CD14-positive monocyte (primary cell): ENCODE data around the gene UBR3. TPM values are rescaled to one million over a fixed set of nuclear protein-coding genes. Genes with fewer than 3 reads are reported as not detected.
"Not testable (repeated sequence)": the region's sequence is repeated elsewhere in the genome, so short reads cannot be mapped to it uniquely, and the experiment has no call there.

Source experiments
- DNase-seq, 3 donors: peaks; one replicate each; pipeline ENCODE4 v3.0.0-alpha.2; 2011 to 2022
- H2AFZ ChIP-seq: 2 replicates; pipeline ENCODE4 v1.6.0; 2012; ENCODE audit warnings: mild to moderate bottlenecking, low read depth, low read length, inconsistent platforms; ENCODE audit not compliant: insufficient read depth, poor library complexity, severe bottlenecking
- H3K27ac ChIP-seq, 2 donors: 1 replicate in 1 of 2; 2 replicates in 1 of 2; pipeline ENCODE4 v1.5.1; 2012 to 2013; ENCODE audit warnings: low read length in 2 of 2, control low read depth in 1 of 2, inconsistent platforms in 1 of 2, low read depth in 1 of 2, mild to moderate bottlenecking in 1 of 2
- H3K27me3 ChIP-seq, 2 donors: one replicate each; pipeline versions ENCODE4 v1.6.0 to v1.6.1; 2011 to 2013; ENCODE audit warnings: low read length in 2 of 2; ENCODE audit not compliant: control insufficient read depth in 2 of 2, insufficient read depth in 2 of 2
- H3K36me3 ChIP-seq, 2 donors: replicated peaks in 1 of 2; 1 replicate in 1 of 2; 2 replicates in 1 of 2; pipeline versions ENCODE4 v1.5.1 to v1.6.1; 2012 to 2013; ENCODE audit warnings: low read length in 2 of 2, control low read depth in 1 of 2, inconsistent platforms in 1 of 2, mild to moderate bottlenecking in 1 of 2; ENCODE audit not compliant: insufficient read depth in 2 of 2, control insufficient read depth in 1 of 2
- H3K4me1 ChIP-seq, 2 donors: 1 replicate in 1 of 2; 2 replicates in 1 of 2; pipeline versions ENCODE4 v1.5.1 to v1.6.1; 2012 to 2013; ENCODE audit warnings: low read length in 2 of 2, control low read depth in 1 of 2, inconsistent platforms in 1 of 2, mild to moderate bottlenecking in 1 of 2, moderate library complexity in 1 of 2; ENCODE audit not compliant: insufficient read depth in 2 of 2, control insufficient read depth in 1 of 2
- H3K4me2 ChIP-seq: replicated peaks from 2 replicates; pipeline ENCODE3; 2012; ENCODE audit warnings: low read length, moderate library complexity, mild to moderate bottlenecking; ENCODE audit not compliant: poor library complexity, severe bottlenecking; ENCODE audit errors: extremely low read depth
- H3K4me3 ChIP-seq, 3 experiments: fragments of 200-600 bp in 1 of 3; sonication (generic) in 1 of 3; replicated peaks in 1 of 3; 1 replicate in 2 of 3; 2 replicates in 1 of 3; pipeline ENCODE4 v1.5.1; 2011 to 2013; ENCODE audit warnings: low read length in 3 of 3, mild to moderate bottlenecking in 3 of 3, control low read depth in 2 of 3, low read depth in 2 of 3, inconsistent platforms in 1 of 3, moderate library complexity in 1 of 3
- H3K79me2 ChIP-seq: 2 replicates; pipeline ENCODE4 v1.6.0; 2012; ENCODE audit warnings: mild to moderate bottlenecking, control low read depth, inconsistent platforms, low read length, moderate library complexity; ENCODE audit not compliant: insufficient read depth
- H3K9ac ChIP-seq: 2 replicates; pipeline ENCODE4 v1.6.0; 2017; ENCODE audit warnings: low read length, mild to moderate bottlenecking; ENCODE audit not compliant: insufficient read depth, poor library complexity, severe bottlenecking
- H3K9me3 ChIP-seq, 2 donors: replicated peaks in 1 of 2; 1 replicate in 1 of 2; 2 replicates in 1 of 2; pipeline versions ENCODE4 v1.5.1 to v1.6.1; 2012 to 2013; ENCODE audit warnings: low read length in 2 of 2, control low read depth in 1 of 2; ENCODE audit not compliant: control insufficient read depth in 1 of 2, insufficient read depth in 1 of 2
- H4K20me1 ChIP-seq: 2 replicates; pipeline ENCODE4 v1.6.0; 2012; ENCODE audit warnings: mild to moderate bottlenecking, low read length, control low read depth, moderate library complexity; ENCODE audit not compliant: insufficient read depth
- H3K27ac Mint-ChIP-seq, 7 donors: one replicate each; pipeline ENCODE4 v1.8.0; 2020; ENCODE audit warnings: mild to moderate bottlenecking in 7 of 7, mixed read lengths in 7 of 7, moderate library complexity in 6 of 7, inconsistent platforms in 2 of 7
- H3K27me3 Mint-ChIP-seq, 3 donors: one replicate each; pipeline ENCODE4 v1.8.0; 2021 to 2022; ENCODE audit warnings: low read depth in 3 of 3, mild to moderate bottlenecking in 3 of 3, mixed read lengths in 3 of 3, moderate library complexity in 3 of 3, inconsistent platforms in 1 of 3
- H3K36me3 Mint-ChIP-seq, 2 donors: one replicate each; pipeline ENCODE4 v1.8.0; 2020; ENCODE audit warnings: mixed read lengths in 2 of 2, inconsistent platforms in 1 of 2, mild to moderate bottlenecking in 1 of 2
- H3K4me1 Mint-ChIP-seq: one replicate; pipeline ENCODE4 v1.8.0; 2020; ENCODE audit warnings: mild to moderate bottlenecking, mixed read lengths
- H3K4me3 Mint-ChIP-seq, 2 donors: one replicate each; pipeline ENCODE4 v1.8.0; 2020; ENCODE audit warnings: mild to moderate bottlenecking in 2 of 2, mixed read lengths in 2 of 2, moderate library complexity in 1 of 2
- H3K9me3 Mint-ChIP-seq, 7 donors: one replicate each; pipeline ENCODE4 v1.8.0; 2020 to 2022; ENCODE audit warnings: mixed read lengths in 7 of 7, mild to moderate bottlenecking in 6 of 7, moderate library complexity in 6 of 7, inconsistent platforms in 2 of 7
- CTCF ChIP-seq: fragments of 200-600 bp; IDR thresholded peaks from one replicate; pipeline ENCODE4 v1.8.0; 2022; ENCODE audit warnings: antibody characterized with exemption, mild to moderate bottlenecking
- WGBS: methylation state at CpG from one replicate; pipeline ENCODE4 v1.1.5; 2013; ENCODE audit warnings: missing lambda C conversion rate; ENCODE audit not compliant: insufficient coverage; 5-methylcytosine and 5-hydroxymethylcytosine counted together
- intact Hi-C, 2 donors: fragments of 100-400 bp; cut with micrococcal nuclease; formaldehyde crosslinking; loops; one replicate each; pipeline versions ENCODE4 v1.15.0 to v1.15.1; 2023
- polyA plus RNA-seq, 3 donors: library from polyadenylated mRNA; depleted of rRNA in 1 of 3; unstranded in 2 of 3; stranded (reverse) in 1 of 3; fragments of 300-500 nt in 2 of 3; fragments of >200 nt in 1 of 3; fragmentation: Illumina TruSeq in 2 of 3; gene quantifications; 1 replicate in 2 of 3; 2 replicates in 1 of 3; pipeline ENCODE4 v1.2.3, GENCODE V29; 2012 to 2021

The UBR3 gene
- polyA plus RNA-seq, 3 donors = 4.3 to 10.7 (median 4.7) TPM

- H3K27me3 ChIP-seq = no peaks in the 10 kb centered on the region
- TF ChIP-seq CTCF = no peak
- no peak overlapping the region for H3K9ac ChIP-seq
These were observed 70.6 kb downstream of the UBR3 start for GRCh38 chr2:169897834-169898233.

GRCh38 chr2:169900103-169900502 is 72.8 kb downstream of the UBR3 start:
- H3K79me2 ChIP-seq, H3K4me3 ChIP-seq, H3K9ac ChIP-seq, H3K27ac ChIP-seq, intact Hi-C loops, H3K27me3 ChIP-seq, DNase-seq, H3K4me2 ChIP-seq, H4K20me1 ChIP-seq, H3K4me1 Mint-ChIP-seq, H3K4me1 ChIP-seq, H3K4me3 Mint-ChIP-seq, H3K9me3 ChIP-seq, H2AFZ ChIP-seq, H3K27me3 Mint-ChIP-seq, H3K27ac Mint-ChIP-seq, H3K9me3 Mint-ChIP-seq: not testable (repeated sequence)
- H3K36me3 Mint-ChIP-seq = peaks cover 50 to 55% of the 10 kb centered on the region in 2 donors
- peaks cover 26 to 48% of the 10 kb centered on the region in 2 donors for H3K36me3 ChIP-seq
- no CpG with 5 or more reads among the region's 4 CpGs for WGBS

More at GRCh38 chr2:169897834-169898233, 70.6 kb downstream of the UBR3 start:
- Mint-ChIP-seq H3K4me3 (no peak overlapping the region), H3K27me3 (no peaks in the 10 kb centered on the region), H3K4me1 (peaks cover 5% of the 10 kb centered on the region), H3K36me3 (peaks cover 49 to 51% of the 10 kb centered on the region in 2 donors), H3K27ac (no peak overlapping the region), H3K9me3 (peaks cover 0 to 5% (median 3%) of the 10 kb centered on the region in 7 donors)
- Histone ChIP-seq H3K27ac (no peak overlapping the region), H4K20me1 (no peaks in the 10 kb centered on the region), H3K9me3 (no peaks in the 10 kb centered on the region), H3K79me2 (no peaks in the 10 kb centered on the region), H2AFZ (no peak overlapping the region), H3K4me2 (no peak overlapping the region), H3K36me3 (peaks cover 22 to 53% of the 10 kb centered on the region in 2 donors), H3K4me3 (no peak overlapping the region), H3K4me1 (no peaks in the 10 kb centered on the region)
- DNase-seq = no peak
- intact Hi-C loops = no loop called here
